ENCODE measurements around the gene ADGB.
"Not testable (repeated sequence)": the region's sequence is repeated elsewhere in the genome, so short reads cannot be mapped to it uniquely, and the experiment has no call there.

Gene ADGB

DNA sequence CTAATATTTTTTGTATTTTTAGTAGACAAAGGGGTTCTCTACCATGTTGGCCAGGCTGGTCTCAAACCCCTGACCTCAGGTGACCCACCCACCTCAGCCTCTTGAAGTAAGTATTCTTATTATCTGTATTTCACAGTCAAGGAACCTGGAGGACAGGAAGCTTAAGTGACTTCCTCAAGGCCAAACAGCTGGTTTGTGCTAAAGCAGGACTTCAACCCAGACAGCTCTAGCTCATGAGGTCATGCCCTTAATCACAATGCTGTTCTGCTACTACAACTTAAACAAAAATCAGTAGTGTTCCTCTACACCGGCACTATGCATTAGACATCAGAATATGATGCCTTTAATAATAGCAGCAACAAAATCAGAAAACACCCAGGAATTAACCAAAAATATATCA lies 168.9 kb downstream of the ADGB start:
- DNase-seq (ENCODE audit: low spot score): no peak

- no peak for DNase-seq (ENCODE audit: low spot score)
Observed at GRCh38 chr6:146768722-146769121, 169.9 kb downstream of the ADGB start.

GRCh38 chr6:146770275-146770964 lies 171.6 kb downstream of the ADGB start:
- DNase-seq (ENCODE audit: low spot score): no peak

DNA sequence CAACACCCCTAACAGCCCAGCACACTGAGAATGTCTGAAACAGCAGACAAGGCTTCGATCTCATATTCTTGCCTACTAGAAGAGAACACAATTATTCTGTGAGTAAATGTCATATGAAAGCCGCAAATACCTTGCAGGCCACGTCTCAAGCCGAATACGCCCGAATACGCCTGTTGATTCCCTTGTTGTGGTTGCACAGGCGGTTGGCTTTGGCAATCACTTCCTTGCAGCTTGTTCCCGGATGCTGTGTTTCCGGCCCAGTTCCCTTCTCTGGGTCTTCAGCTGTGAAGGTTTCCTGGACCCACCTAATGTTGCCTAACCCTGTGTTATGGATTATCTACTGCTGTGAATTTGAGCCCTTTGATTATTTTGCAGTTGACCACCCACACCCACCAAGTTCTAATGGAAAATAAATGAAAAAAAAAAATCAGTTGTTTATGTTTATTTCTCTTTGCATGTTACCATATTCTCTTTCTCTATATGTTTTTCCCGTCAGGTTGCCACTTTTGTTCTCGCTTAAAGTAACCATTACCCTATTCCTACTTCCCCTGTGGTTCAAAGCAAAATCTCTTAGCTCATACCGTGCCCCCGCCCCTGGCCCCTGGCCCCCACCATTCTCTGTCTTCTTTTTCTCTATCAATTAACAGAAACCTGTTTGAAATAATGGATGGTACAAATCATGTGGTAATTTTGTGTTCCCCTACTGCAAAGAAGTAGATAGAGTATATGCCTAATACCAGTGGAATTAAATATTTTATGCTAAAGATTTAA lies 172.4 kb downstream of the ADGB start:
- peak; percentile 59 for DNase-seq (ENCODE audit: low spot score)

DNA sequence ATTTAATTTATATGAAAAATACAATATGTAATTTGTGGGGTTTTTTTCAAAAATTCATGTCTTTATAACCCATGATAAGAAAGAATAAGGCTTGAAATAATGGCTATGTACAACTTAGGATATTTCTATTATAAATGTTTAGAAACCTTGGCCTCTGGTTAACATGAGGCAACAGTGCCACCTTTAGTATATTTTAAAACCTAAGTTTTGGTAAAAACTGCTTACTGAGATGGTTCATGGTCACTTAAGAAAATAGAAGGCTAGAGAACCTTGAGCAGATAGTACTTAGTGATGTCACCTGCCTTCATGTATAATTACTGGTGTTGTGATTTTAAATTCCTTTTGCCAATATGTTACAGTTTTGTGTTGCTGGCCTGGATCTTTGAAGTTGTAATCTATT lies 176.4 kb downstream of the ADGB start:
- DNase-seq (ENCODE audit: low spot score): no peak

GRCh38 chr6:146781836-146782235 lies 183.1 kb downstream of the ADGB start:
- DNase-seq (ENCODE audit: low spot score): no peak

DNA sequence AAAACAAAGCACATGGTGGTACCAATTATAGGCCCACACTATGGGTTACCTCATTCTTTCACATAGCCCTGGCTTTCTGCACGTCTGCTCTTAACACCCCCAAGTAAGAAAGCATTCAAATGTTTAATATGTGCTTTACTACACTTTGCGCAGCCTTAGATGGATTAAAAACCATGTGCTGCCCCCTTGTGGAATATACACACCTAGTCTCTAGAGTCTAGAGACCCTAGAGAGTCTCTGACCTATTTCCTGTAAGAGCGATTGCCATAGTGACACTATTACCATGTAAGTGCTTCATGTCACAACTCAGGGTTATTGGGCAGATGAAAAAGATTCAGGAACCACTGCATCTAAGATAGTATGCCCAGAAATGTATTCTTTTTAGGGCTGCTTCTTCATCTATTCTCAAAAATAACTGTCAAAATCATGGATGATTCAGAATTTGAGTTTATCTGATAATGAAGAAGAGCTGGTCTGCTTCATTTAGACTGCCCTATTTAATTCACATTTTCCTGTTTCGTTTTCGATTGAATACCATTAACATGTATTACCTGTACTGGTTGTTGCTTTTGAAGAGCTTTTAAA lies 186.3 kb downstream of the ADGB start:
- DNase-seq (ENCODE audit: low spot score): peak; percentile 51

GRCh38 chr6:146787876-146788508 lies 189.2 kb downstream of the ADGB start:
- DNase-seq (ENCODE audit: low spot score): no peak

GRCh38 chr6:146790561-146791091 lies 191.9 kb downstream of the ADGB start:
- DNase-seq (ENCODE audit: low spot score): no peak

DNA sequence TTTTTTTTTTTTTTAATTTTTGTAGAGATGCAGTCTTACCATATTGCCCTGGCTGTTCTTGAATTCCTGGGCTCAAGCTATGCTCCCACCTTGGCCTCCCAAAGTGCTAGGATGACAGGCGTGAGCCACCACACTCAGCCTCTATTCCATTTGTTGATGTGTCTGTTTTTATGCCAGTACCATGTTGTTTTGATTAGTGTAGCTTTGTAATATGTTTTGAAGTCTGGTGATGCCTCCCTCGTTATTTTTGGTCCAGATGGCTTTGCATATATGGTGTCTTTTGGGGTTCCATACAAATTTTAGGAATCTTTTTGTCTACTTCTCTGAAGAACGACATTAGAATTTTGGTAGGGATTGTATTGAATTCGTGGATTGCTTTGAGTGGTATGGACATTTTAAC lies 193.2 kb downstream of the ADGB start:
- no peak for DNase-seq (ENCODE audit: low spot score)

GRCh38 chr6:146793218-146793617 lies 194.4 kb downstream of the ADGB start:
- not testable (repeated sequence) for DNase-seq (ENCODE audit: low spot score)

GRCh38 chr6:146795479-146796133 lies 196.8 kb downstream of the ADGB start:
- no peak for DNase-seq (ENCODE audit: low spot score)

GRCh38 chr6:146803167-146803566 lies 204.4 kb downstream of the ADGB start:
- not testable (repeated sequence) for DNase-seq (ENCODE audit: low spot score)

DNA sequence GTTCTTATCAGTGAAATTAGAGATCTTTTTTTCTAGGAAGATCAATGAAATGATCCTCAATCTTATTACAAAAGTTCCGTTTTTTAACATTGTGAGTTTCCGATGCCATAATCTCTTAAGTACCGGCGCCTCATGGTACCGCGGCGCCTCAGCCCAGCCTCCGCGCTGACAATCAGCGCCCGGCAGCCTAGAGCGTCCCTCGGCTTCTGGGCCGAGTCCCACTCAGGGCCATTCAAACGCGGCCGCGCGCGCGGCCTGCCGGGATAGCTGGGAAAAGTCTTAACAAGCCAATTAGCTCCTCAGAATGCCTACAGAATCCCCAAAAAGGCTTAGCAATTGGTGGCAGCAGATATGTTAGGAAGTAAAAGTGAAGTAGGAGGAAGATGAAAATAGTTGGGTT lies 204.8 kb downstream of the ADGB start:
- no peak for DNase-seq (ENCODE audit: low spot score)

GRCh38 chr6:146805546-146806325 lies 207.0 kb downstream of the ADGB start:
- DNase-seq (ENCODE audit: low spot score): no peak

DNA sequence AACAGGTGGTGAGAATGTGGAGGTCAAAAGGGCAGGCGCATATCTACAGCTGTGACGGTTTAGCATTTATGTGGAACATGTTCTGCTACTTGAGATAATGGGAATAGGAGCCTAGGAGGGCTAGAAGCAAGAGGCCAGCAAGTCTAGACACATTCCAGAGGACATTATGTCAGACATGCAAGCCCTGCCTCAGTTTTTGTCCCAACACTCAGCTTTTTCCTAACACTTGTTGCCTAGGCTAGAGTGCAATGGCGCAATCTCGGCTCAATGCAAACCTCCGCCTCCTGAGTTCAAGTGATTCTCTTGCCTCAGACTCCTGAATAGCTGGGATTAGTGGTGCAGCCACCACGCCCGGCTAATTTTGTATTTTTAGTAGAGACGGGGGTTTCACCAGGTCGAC lies 210.2 kb downstream of the ADGB start:
- not testable (repeated sequence) for DNase-seq (ENCODE audit: low spot score)

DNA sequence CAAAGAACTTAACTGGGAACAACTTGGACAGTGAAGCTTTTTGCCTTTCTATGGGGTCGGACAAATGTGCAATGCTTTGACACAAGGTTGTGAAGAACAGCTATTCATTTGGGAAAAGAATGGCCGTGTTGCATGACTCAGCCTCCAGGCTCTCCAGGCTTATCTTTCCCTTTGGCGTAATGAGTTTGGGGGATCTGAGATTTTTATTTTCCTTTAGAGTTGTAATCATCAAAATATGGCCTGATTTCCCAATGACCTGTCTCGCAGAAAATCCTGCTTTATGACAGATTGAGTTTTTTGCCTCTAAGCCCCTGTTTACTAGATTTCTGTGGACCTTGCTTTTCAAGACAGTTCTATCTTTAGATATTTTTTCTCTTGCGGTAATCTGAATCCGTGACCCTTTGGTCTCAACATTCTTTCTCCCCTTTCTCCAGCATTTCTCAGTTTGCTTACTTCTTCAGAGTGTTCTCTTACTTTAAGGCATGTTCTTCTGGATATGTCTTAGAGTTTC lies 214.1 kb downstream of the ADGB start:
- not testable (repeated sequence) for DNase-seq (ENCODE audit: low spot score)

DNA sequence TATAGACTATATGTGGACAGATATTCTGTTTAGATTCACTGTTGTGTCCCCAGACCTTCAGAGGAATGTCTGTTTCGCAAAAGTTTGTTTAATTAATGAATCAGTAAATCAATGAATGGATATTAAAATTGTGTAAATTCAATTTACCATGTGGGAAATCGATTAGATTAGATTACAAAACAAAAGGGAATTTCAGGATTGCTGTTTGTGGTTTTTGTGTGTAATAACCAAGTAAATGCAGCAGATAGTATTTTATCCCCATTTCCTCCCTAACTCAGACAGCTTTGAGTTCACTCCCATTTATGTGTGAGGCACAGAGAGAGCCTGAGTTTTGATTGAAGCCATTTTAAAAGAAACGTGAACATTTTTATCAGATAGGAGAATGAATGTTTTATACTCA lies 214.8 kb downstream of the ADGB start:
- DNase-seq (ENCODE audit: low spot score): no peak

DNA sequence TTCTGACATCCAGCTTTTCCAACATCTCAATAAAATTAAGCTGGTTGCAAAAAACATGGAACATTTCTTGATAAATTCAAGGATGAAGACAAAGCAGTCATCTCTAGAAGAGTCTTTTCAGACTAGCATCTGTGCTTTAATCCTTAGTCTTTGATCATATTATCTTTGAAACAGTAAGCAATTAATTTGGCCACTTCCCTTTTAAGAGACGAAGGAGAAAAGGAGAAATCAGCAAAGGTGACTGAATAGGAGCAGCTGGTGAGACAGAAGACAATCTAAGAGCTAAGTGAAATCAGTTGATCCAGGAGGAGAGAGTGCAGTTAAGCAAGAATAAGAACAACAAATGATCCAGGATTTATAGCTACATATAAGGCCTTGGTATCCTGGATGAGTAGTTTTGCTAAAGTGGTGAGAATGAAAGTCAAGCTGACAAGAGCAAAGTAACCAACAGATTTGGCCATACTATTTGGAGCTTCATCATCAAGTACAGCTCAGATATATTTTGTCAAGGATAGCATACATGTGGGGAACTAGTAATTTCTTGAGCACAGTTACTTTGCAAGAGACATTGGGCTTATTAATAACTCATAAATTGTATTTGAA lies 215.5 kb downstream of the ADGB start:
- no peak for DNase-seq (ENCODE audit: low spot score)

All from kidney capillary endothelial cell (primary cell).